Activated naive CD8-positive, alpha-beta T cell treated with anti-CD3 and anti-CD28 coated beads, Interleukin-2, amount 50 U/mL, for 24 hours (primary cell): Measurements from ENCODE around the gene QARS1.
A peak's percentile ranks its signal among the peaks of the same experiment; 100 is the strongest.

Source experiments
- ATAC-seq: fragments of 150-1000 bp; cut with Tn5 transposase; one replicate; pipeline ENCODE4 v1.10.0; 2021
- DNase-seq: peaks from one replicate; pipeline ENCODE4 v3.0.0; 2021
- H3K27ac Mint-ChIP-seq: one replicate; pipeline ENCODE4 v1.8.0; 2021; ENCODE audit warnings: mild to moderate bottlenecking, mixed read lengths
- H3K27me3 Mint-ChIP-seq: one replicate; pipeline ENCODE4 v1.8.0; 2021; ENCODE audit warnings: mixed read lengths
- H3K36me3 Mint-ChIP-seq: one replicate; pipeline ENCODE4 v1.8.0; 2021; ENCODE audit warnings: low read depth, mixed read lengths
- H3K4me1 Mint-ChIP-seq: one replicate; pipeline ENCODE4 v1.8.0; 2021; ENCODE audit warnings: mixed read lengths
- H3K4me3 Mint-ChIP-seq: one replicate; pipeline ENCODE4 v1.8.0; 2021; ENCODE audit warnings: mild to moderate bottlenecking, moderate library complexity, mixed read lengths
- H3K9me3 Mint-ChIP-seq: one replicate; pipeline ENCODE4 v1.8.0; 2021; ENCODE audit warnings: mixed read lengths

QARS1 gene

DNA sequence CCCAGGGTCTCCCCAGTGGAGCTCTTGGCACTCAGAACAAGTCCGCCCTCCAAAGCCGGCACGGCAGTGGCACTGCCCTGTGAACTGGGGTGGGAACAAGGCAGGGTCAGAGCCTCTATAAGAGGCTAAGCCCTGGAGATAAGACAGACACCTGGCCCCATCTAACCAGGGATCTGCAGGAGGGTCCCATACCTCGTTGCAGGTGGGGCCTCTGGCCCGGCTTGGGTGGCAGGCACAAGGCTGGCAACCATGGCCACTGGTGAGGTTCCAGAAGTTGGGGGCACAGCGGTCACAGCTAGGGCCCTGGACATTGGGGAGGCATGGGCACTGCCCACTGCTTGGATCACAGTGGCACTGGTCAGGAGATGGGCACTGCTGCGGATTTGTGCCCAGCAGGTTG is 19.6 kb upstream of the QARS1 start:
- no peaks in the 10 kb centered on the region for H3K27me3 Mint-ChIP-seq
- H3K4me3 Mint-ChIP-seq: no peak overlapping the region
- no peaks in the 10 kb centered on the region for H3K9me3 Mint-ChIP-seq
- no peak overlapping the region for H3K27ac Mint-ChIP-seq
- no peaks in the 10 kb centered on the region for H3K36me3 Mint-ChIP-seq
- DNase-seq (no peak), ATAC-seq (no peak)
- peaks cover 12% of the 10 kb centered on the region for H3K4me1 Mint-ChIP-seq

DNA sequence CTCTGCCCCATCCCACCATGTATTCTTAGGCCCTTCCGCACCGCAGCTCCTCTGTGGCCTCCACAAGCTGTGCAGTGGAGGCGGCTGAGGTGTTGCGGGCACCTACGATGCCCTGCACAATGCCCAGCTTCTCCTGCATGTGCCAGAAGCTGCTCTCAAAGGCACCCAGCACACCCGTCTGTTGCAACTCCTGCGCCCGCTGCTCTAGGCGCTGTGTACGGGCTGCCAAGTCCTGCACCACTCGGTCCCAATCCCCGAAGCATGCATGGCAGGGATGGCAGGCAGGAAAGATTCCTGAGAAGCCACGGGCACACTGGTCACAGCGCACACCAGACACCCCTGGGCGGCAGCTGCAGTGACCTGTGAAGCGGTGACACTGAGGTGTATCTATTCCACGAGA is 19.1 kb upstream of the QARS1 start:
- Mint-ChIP-seq H3K27me3 (no peaks in the 10 kb centered on the region), H3K4me3 (no peak overlapping the region), H3K27ac (no peak overlapping the region), H3K9me3 (no peaks in the 10 kb centered on the region), H3K4me1 (peaks cover 16% of the 10 kb centered on the region), H3K36me3 (peaks cover under 1% of the 10 kb centered on the region)
- ATAC-seq (no peak), DNase-seq (no peak)

DNA sequence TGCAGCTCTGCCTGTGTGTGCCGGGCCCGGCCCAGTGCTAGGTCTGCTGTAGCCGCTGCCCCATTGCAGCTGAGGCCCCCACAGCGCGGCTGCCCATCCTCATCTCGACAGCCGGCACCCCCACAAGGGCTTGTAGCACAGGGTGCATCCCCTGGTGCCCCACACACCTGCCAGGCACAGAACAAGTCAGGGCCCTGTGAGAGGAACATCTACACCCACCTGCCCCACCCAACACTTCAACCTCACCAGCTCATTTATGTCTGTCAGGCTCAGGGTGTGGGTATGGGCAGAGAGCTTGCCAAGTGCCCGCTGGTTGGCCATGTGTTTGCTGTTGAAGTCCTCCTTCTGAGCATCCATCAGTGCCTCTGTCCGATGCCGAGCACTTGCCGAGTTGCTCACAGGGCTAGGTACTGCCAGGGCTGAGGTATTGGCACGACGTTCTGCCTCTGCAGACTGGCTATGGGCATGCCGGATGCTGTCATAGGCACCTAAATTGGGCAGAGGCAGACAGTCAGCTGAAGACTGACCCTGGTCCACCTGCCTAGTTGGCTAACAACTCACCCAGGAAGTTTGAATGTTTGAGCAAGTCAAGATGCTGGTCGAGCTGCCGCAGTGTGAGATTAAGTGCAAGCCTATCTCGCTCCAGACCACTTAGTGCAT is 18.5 kb upstream of the QARS1 start:
- H3K27me3 Mint-ChIP-seq: no peaks in the 10 kb centered on the region
- H3K9me3 Mint-ChIP-seq: no peaks in the 10 kb centered on the region
- peaks cover 4% of the 10 kb centered on the region for H3K36me3 Mint-ChIP-seq
- DNase-seq: no peak
- no peak overlapping the region for H3K27ac Mint-ChIP-seq
- no peak overlapping the region for H3K4me3 Mint-ChIP-seq
- peaks cover 16% of the 10 kb centered on the region for H3K4me1 Mint-ChIP-seq
- ATAC-seq: no peak

DNA sequence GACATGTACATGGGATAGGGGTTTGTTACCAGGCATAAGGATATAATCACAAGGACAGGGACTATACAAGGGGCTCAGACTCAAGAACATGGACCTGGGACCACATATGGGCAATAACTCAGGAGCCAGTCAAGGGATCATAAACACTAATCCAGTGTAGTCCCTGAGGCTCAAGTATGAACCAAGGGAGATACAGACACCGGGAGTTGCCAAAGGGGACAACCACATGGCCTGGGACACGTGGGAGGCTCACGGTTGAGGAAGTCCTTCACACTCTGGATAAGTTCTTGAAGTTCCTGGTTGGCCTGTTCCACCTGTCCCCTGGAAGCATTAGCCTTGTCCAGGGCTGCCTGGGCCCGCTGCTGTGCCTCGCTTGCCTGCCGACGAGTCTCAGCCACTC is 17.9 kb upstream of the QARS1 start:
- H3K9me3 Mint-ChIP-seq: no peaks in the 10 kb centered on the region
- H3K27ac Mint-ChIP-seq: peak overlapping the region; percentile 88
- DNase-seq (no peak), ATAC-seq (no peak)
- peaks cover 10% of the 10 kb centered on the region for H3K36me3 Mint-ChIP-seq
- H3K27me3 Mint-ChIP-seq: no peaks in the 10 kb centered on the region
- no peak overlapping the region for H3K4me3 Mint-ChIP-seq
- H3K4me1 Mint-ChIP-seq: peaks cover 16% of the 10 kb centered on the region

DNA sequence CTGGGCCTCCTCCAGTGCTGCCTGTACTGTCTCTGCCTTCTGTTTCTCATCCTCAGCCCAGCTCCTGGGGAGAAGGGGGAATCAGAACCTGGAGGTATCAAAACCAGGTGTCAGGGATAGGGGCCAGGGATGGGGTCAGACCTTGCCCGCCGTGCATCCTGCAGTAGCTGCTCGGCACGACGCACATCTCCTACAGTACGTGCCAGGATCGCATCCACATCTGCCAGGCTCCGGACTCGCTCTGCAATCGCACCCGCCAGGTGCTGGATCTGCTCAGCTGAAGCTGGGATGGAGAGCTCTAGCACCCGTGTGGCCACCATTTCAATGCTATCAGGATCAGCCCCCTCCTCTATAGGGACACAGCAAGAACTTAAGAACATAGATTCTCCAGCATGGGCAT is 17.5 kb upstream of the QARS1 start:
- H3K36me3 Mint-ChIP-seq: peaks cover 12% of the 10 kb centered on the region
- H3K27ac Mint-ChIP-seq: peak overlapping the region; percentile 88
- peaks cover 16% of the 10 kb centered on the region for H3K4me1 Mint-ChIP-seq
- ATAC-seq: no peak
- H3K4me3 Mint-ChIP-seq: no peak overlapping the region
- no peaks in the 10 kb centered on the region for H3K9me3 Mint-ChIP-seq
- DNase-seq: no peak
- H3K27me3 Mint-ChIP-seq: no peaks in the 10 kb centered on the region

DNA sequence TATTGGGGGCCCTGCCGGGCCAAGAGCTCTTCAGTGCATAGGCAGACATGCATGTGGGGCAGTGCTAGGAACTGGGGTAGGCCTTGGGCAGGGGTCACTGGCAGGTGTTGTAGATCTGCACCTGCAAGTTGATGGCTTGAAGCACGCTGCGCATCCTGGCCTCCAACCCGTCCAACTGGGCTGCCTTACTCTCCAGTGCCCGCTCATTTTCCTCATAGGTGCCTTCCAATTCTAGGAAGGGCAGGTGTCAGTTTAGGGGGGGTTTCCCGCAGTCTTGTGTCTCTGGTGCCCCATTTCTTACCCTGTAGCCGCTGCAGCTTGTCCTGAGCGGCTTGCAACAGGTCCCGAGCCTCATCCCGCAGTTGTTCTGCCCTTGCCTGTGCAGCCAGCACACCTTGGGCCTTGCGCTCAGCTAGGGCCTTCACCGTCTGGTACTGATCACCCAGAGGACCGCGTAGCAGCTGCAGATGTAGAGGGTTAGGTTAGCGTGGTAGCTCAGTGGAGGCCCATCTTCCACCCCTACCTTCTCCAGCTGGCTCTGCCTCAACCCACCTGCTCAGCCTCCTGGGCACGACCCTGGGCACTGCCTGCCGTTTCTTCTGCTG is 16.7 kb upstream of the QARS1 start:
- Mint-ChIP-seq H3K27me3 (no peaks in the 10 kb centered on the region), H3K9me3 (no peaks in the 10 kb centered on the region)
- no peak for ATAC-seq

DNA sequence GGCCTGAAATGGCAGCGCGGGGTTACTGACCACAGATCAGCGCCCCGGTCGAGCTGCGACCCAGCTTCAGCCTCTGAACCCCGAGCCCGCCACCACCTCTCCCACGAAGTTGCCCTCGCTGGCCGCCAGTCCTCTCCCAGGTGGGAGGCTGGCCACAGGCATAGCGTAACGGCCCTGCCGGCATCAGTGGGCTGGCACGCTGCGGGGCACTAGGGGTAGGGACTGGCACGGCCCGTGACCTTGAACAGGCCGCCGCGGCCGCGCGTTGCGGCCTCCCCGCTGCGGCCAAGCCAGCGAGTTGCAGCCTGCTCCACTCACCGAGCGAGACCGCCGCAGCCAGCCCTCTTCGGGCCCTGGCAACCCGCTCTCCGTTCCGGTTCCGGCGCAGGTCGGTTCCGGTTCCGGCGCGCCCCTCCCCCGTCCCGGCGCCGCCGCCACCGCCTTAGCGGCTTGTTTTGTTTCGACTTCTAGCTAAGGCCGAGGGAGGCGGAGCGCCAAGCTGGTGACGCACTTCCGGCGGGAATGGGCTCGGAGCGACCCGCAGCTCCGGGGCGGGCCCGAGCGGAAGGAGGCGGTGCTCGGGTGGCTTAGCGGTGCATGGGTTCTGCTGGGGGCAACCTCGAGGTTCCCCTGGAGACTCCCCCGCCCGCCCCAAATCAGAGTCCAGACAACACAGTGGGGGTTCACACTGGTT is 16.0 kb upstream of the QARS1 start, which contains the start of gene USP19:
USP19 (minus strand) TSS at position 386 of the 694 bp plus-strand sequence. CDS start 1,678 bp downstream, outside the sequence.
- H3K9me3 Mint-ChIP-seq: no peaks in the 10 kb centered on the region
- ATAC-seq (peak; percentile 95), DNase-seq (peak; percentile 96)
- peaks cover 21% of the 10 kb centered on the region for H3K36me3 Mint-ChIP-seq
- H3K27ac Mint-ChIP-seq: peak within 1 kb of the TSS; percentile 88
- H3K27me3 Mint-ChIP-seq: no peaks in the 10 kb centered on the region
- H3K4me1 Mint-ChIP-seq: peaks cover 16% of the 10 kb centered on the region
- H3K4me3 Mint-ChIP-seq: peak within 1 kb of the TSS; percentile 89

More for the DNA sequence above, 16.7 kb upstream of the QARS1 start:
- peaks cover 17% of the 10 kb centered on the region for H3K36me3 Mint-ChIP-seq
- peaks cover 16% of the 10 kb centered on the region for H3K4me1 Mint-ChIP-seq
- H3K27ac Mint-ChIP-seq: peak overlapping the region; percentile 88
- peak overlapping the region; percentile 89 for H3K4me3 Mint-ChIP-seq
- DNase-seq: no peak

DNA sequence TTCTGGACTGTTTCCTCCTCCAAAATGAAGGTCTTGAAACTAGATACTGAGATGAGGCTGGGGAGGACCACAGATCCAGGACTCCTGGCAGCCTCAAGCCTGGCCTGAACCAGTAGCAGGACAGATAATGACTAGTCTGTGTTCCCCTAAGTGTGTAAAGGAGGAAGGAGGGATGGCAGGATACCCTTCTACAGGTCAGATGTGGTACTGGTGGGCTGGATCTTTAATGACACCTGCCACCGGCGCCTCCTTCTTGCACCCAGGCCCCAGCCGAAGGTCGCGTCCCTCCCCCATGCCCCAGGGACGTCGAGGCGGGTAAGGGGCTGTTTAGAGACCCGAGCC is 15.5 kb upstream of the QARS1 start:
- Mint-ChIP-seq H3K4me1 (peaks cover 16% of the 10 kb centered on the region), H3K4me3 (peak overlapping the region; percentile 89), H3K27ac (peak overlapping the region; percentile 88), H3K9me3 (no peaks in the 10 kb centered on the region), H3K27me3 (no peaks in the 10 kb centered on the region), H3K36me3 (peaks cover 27% of the 10 kb centered on the region)
- DNase-seq (no peak), ATAC-seq (no peak)

DNA sequence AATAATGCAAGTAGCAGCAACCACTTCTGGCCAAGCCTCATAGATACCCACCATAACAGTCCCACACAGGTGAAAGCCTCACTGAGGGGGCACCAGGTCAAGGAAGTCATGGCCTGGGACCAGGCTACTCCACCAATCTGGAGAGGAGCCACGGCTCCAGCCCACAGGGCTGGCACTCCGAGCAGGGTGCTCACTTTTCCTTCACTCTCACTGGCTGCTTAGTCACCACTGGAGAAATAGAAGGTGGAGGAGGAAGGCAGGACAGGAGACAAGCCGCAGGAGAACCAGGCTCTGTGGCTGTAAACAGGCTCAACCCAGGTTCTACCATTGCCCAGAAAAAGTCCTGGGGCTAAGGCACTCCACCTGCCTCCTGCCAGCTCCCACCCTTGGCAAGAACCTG is 14.9 kb upstream of the QARS1 start:
- Mint-ChIP-seq H3K36me3 (peaks cover 28% of the 10 kb centered on the region), H3K4me1 (peaks cover 16% of the 10 kb centered on the region), H3K27ac (peak overlapping the region; percentile 88), H3K4me3 (peak overlapping the region; percentile 89), H3K9me3 (no peaks in the 10 kb centered on the region), H3K27me3 (no peaks in the 10 kb centered on the region)
- DNase-seq (no peak), ATAC-seq (no peak)

DNA sequence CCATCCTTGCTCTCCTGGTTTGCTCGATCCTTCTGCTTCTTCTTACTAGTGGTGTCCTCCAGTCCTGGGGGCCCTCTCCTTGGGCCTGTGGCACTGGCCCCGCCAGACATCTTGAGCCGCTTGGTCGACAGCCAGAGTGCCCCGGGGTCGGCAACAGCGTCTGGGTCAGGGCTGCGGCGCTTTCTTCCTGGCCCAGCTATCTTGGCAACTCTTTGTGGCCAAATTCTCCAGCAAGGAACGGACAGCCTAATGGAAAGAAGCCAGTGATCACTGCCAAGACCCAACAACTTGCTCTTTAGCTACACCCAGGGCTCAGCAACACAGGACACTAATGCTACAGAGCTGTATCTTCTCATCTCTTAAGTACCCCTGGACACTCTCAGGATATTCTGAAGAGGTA is 14.5 kb upstream of the QARS1 start:
- H3K4me3 Mint-ChIP-seq: peak overlapping the region; percentile 89
- H3K27ac Mint-ChIP-seq: peak overlapping the region; percentile 56

DNA sequence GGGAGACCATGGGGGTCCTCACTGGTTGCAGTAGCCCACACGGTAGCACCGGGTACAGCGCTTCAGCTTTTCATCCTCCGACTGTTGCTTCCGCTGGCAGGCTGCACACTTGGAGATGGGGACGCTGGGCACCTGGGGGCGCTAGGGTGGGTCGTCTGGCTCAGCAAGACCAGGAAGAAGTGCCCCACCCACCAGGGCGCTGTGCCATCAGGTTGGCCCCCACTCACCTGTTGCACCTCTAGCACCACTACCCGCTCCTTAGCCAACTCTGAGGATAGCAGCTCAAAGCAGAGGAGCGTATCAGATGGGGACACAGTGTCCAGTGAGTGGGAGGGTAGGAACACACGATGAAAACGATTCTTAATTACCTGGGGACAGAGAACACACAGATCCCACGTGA is 7.7 kb upstream of the QARS1 start:
- Mint-ChIP-seq H3K27ac (no peak overlapping the region), H3K4me1 (no peaks in the 10 kb centered on the region), H3K9me3 (no peaks in the 10 kb centered on the region), H3K36me3 (peaks cover 37% of the 10 kb centered on the region), H3K27me3 (no peaks in the 10 kb centered on the region), H3K4me3 (no peak overlapping the region)
- no peak for DNase-seq
- no peak for ATAC-seq

More for the DNA sequence above, 14.5 kb upstream of the QARS1 start:
- Mint-ChIP-seq H3K27me3 (no peaks in the 10 kb centered on the region), H3K9me3 (no peaks in the 10 kb centered on the region), H3K36me3 (peaks cover 29% of the 10 kb centered on the region), H3K4me1 (peaks cover 16% of the 10 kb centered on the region)
- ATAC-seq: no peak
- DNase-seq: no peak

DNA sequence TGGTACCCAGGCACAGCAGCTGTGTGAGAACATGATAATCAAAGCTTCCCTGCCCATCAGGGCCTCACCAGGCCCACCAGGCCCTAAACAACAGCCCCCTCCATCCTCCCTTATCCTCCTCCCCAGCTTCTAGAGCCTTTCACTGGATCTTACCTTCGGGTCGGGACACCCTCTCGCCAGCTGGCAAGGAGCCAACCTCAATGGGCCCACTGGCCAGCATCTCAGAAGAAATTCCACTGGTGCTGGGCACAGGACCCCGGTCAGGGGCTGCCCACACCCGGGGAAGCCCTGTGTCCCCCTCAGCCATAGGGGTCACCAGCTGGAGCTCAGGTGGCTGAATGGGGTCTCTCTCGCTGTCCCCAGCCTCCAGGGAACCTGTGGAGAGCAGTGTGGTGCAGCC is 6.8 kb upstream of the QARS1 start:
- Mint-ChIP-seq H3K36me3 (peaks cover 35% of the 10 kb centered on the region), H3K9me3 (no peaks in the 10 kb centered on the region), H3K27ac (no peak overlapping the region), H3K4me1 (no peaks in the 10 kb centered on the region), H3K4me3 (no peak overlapping the region), H3K27me3 (no peaks in the 10 kb centered on the region)
- DNase-seq (no peak), ATAC-seq (no peak)

DNA sequence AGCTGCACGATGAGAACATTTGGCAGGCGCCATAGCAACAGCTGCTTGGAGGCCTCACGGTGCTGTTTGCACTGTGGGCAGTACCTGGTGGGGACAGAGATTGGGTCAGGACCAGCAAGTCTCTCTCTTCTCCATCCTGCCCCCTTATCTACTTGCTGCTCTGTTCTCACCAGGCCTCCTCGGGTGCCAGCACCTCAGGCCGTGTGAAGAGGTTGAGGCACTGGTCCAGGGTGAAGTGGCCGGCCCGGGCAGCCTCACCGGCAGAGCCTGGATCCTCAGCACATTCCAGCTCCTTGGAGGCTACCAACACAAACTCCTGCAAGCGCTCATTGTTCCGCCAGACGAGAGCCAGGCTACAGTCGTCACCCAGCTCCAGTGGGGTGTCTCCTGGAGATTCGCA is 6.2 kb upstream of the QARS1 start:
- Mint-ChIP-seq H3K9me3 (no peaks in the 10 kb centered on the region), H3K4me3 (no peak overlapping the region), H3K27me3 (no peaks in the 10 kb centered on the region), H3K4me1 (peaks cover under 1% of the 10 kb centered on the region), H3K27ac (no peak overlapping the region), H3K36me3 (peaks cover 30% of the 10 kb centered on the region)
- ATAC-seq (no peak), DNase-seq (no peak)

DNA sequence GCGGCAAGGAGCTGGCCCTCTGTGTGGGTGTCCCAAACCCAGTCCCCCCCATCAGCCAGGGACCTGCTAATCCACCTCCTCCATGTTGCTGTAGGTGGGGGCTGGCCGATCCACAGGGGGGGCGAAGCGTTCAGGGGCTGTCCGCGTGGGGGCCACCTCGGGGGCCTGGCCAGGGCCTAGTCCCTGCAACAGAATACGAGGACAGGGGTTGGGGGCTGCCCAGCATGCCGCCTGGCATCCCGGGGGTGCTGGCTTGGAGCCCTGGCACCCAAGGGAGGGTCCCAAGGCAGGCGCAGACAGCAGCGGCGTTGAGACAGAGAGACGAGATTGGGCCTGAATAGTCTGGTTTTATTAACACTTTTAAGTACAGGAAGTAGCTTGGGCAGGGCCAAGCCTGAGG is 3.8 kb upstream of the QARS1 start:
- Mint-ChIP-seq H3K27ac (no peak overlapping the region), H3K36me3 (peaks cover 19% of the 10 kb centered on the region), H3K4me3 (no peak overlapping the region), H3K9me3 (no peaks in the 10 kb centered on the region), H3K27me3 (no peaks in the 10 kb centered on the region), H3K4me1 (peaks cover 19% of the 10 kb centered on the region)
- DNase-seq (no peak), ATAC-seq (no peak)

DNA sequence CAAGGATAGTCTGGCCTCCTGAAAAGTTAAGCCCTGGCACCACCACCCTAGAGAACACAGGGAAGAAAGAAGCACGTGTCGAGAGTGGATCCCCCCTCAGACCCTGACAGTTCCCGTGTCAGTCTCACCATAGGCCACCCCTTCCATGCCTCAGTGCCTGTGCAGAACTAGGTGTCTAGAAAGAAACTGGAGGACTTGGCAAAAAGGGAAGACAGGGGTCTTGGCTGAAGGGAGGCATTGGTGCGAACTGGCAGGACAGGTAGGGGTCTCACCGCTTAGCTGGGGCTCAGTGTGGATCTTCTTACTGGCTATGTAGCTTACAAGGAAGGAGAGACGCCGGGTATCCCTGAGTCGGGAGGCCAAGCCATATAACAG is 518 bp downstream of the QARS1 start:
- H3K36me3 Mint-ChIP-seq: peaks cover 30% of the 10 kb centered on the region
- H3K27ac Mint-ChIP-seq: peak overlapping the region; percentile 90
- peak overlapping the region; percentile 94 for H3K4me3 Mint-ChIP-seq
- no peaks in the 10 kb centered on the region for H3K9me3 Mint-ChIP-seq
- ATAC-seq (no peak), DNase-seq (no peak)
- no peaks in the 10 kb centered on the region for H3K27me3 Mint-ChIP-seq
- peaks cover 24% of the 10 kb centered on the region for H3K4me1 Mint-ChIP-seq
